K562 (cell line): ENCODE results near the gene HOMEZ. TPM values are rescaled to one million over a fixed set of nuclear protein-coding genes. Genes with fewer than 3 reads are reported as not detected.

Source experiments
- BRD9 ChIP-seq: fragments of 450-650 bp; IDR thresholded peaks from 2 replicates; pipeline ENCODE4 v1.6.1; 2018; ENCODE audit warnings: low read depth; ENCODE audit not compliant: partially characterized antibody
- CBX1 ChIP-seq: sonication (generic); IDR thresholded peaks from 2 replicates; pipeline ENCODE4 v1.6.1; 2016; ENCODE audit warnings: antibody characterized with exemption, low read depth, mild to moderate bottlenecking
- E2F3 ChIP-seq: fragments of 250-450 bp; sonication (Bioruptor Pico); IDR thresholded peaks from 2 replicates; pipeline ENCODE4 v1.4.0; 2020; ENCODE audit warnings: mild to moderate bottlenecking
- ELF1 ChIP-seq: fragments of 200-800 bp; sonication (Bioruptor generic); IDR thresholded peaks from 2 replicates; pipeline ENCODE4 v1.6.1; 2016; ENCODE audit warnings: missing genetic modification characterization, missing compliant biosample characterization
- ELF2 ChIP-seq: fragments of 250-450 bp; sonication (Bioruptor Pico); IDR thresholded peaks from 2 replicates; pipeline ENCODE4 v1.5.0; 2021; ENCODE audit warnings: mild to moderate bottlenecking
- L3MBTL2 ChIP-seq: fragments of 450-650 bp; IDR thresholded peaks from 2 replicates; pipeline ENCODE4 v1.6.1; 2016; ENCODE audit warnings: mild to moderate bottlenecking, moderate library complexity
- LARP7 ChIP-seq: fragments of 450-650 bp; IDR thresholded peaks from 2 replicates; pipeline ENCODE4 v1.6.1; 2016
- MTA2 ChIP-seq: fragments of 450-650 bp; IDR thresholded peaks from 2 replicates; pipeline ENCODE4 v1.6.1; 2016; ENCODE audit warnings: low read depth
- NFRKB ChIP-seq: fragments of 450-650 bp; IDR thresholded peaks from 2 replicates; pipeline ENCODE4 v1.6.1; 2016; ENCODE audit warnings: low read depth
- NR2C1 ChIP-seq, 2 experiments: fragments of 450-650 bp; IDR thresholded peaks; 2 replicates each; pipeline ENCODE4 v1.6.1; 2017; ENCODE audit warnings: mild to moderate bottlenecking in 2 of 2, antibody characterized with exemption in 1 of 2, inconsistent platforms in 1 of 2, missing compliant biosample characterization in 1 of 2, missing genetic modification characterization in 1 of 2
- NR4A1 ChIP-seq, 2 experiments: fragments of 250-450 bp in 1 of 2; fragments of 450-650 bp in 1 of 2; sonication (Bioruptor Pico) in 1 of 2; IDR thresholded peaks; 2 replicates each; pipeline versions ENCODE4 v1.4.0 to v1.6.1; 2016 to 2020; ENCODE audit warnings: mild to moderate bottlenecking in 2 of 2, missing compliant biosample characterization in 1 of 2, missing genetic modification characterization in 1 of 2, moderate library complexity in 1 of 2
- SOX6 ChIP-seq: fragments of 450-650 bp; IDR thresholded peaks from 2 replicates; pipeline ENCODE4 v1.6.1; 2014; ENCODE audit warnings: mild to moderate bottlenecking
- TAF7 ChIP-seq: fragments of 450-650 bp; IDR thresholded peaks from 2 replicates; pipeline ENCODE4 v1.6.1; 2016; ENCODE audit warnings: missing genetic modification characterization, missing compliant biosample characterization
- ZFPM2 ChIP-seq: fragments of 250-450 bp; sonication (Bioruptor Pico); IDR thresholded peaks from 2 replicates; pipeline ENCODE4 v1.5.1; 2022; ENCODE audit warnings: mild to moderate bottlenecking
- ZNF175 ChIP-seq: fragments of 200-800 bp; sonication (Bioruptor generic); IDR thresholded peaks from 2 replicates; pipeline ENCODE4 v1.6.1; 2016; ENCODE audit warnings: low read depth, mild to moderate bottlenecking, missing genetic modification characterization, missing compliant biosample characterization
- polyA plus RNA-seq, 8 experiments: library from polyadenylated mRNA; depleted of rRNA in 4 of 8; stranded (reverse) in 5 of 8; unstranded in 3 of 8; fragments of >200 nt; fragmentation: Nextera tagmentation in 2 of 8; fragmentation: Illumina TruSeq in 1 of 8; extraction: Ambion mirVana in 2 of 8; extraction: Trizol in 1 of 8; gene quantifications; 2 replicates each; pipeline versions ENCODE4 v1.2.1 to v1.2.3, GENCODE V29; 2011 to 2014; ENCODE audit warnings: inconsistent platforms in 1 of 8, missing spikeins in 1 of 8
- total RNA-seq, 7 experiments: library from RNA; depleted of rRNA in 6 of 7; stranded (reverse); fragments of >200 nt in 6 of 7; fragmentation: Illumina TruSeq in 2 of 7; extraction: Trizol in 2 of 7; gene quantifications; 2 replicates each; pipeline versions ENCODE4 v1.2.1 to v1.2.3, GENCODE V29; 2011 to 2021; ENCODE audit warnings: low replicate concordance in 1 of 7
- TF ChIP-seq, protein P1 (sequence below): fragments of 450-650 bp; IDR thresholded peaks from 2 replicates; pipeline ENCODE4 v1.6.1; 2017; ENCODE audit warnings: antibody characterized with exemption, mild to moderate bottlenecking
- TF ChIP-seq, protein P2 (sequence below): fragments of 200-400 bp; formaldehyde crosslinking; IDR thresholded peaks from 2 replicates; pipeline ENCODE4 v1.6.1; 2017; ENCODE audit warnings: mild to moderate bottlenecking, low read depth, low read length, moderate library complexity
- TF ChIP-seq, protein P3 (sequence below): fragments of 250-450 bp; sonication (Bioruptor Pico); IDR thresholded peaks from 2 replicates; pipeline ENCODE4 v1.5.0; 2021

The HOMEZ gene
- total and polyA plus RNA-seq, 9 of the 15 experiments (the other 6 are each of a cell fraction or from before 2014, with no cell fraction given), result 3.0 to 30.2 (median 16.9) TPM

DNA sequence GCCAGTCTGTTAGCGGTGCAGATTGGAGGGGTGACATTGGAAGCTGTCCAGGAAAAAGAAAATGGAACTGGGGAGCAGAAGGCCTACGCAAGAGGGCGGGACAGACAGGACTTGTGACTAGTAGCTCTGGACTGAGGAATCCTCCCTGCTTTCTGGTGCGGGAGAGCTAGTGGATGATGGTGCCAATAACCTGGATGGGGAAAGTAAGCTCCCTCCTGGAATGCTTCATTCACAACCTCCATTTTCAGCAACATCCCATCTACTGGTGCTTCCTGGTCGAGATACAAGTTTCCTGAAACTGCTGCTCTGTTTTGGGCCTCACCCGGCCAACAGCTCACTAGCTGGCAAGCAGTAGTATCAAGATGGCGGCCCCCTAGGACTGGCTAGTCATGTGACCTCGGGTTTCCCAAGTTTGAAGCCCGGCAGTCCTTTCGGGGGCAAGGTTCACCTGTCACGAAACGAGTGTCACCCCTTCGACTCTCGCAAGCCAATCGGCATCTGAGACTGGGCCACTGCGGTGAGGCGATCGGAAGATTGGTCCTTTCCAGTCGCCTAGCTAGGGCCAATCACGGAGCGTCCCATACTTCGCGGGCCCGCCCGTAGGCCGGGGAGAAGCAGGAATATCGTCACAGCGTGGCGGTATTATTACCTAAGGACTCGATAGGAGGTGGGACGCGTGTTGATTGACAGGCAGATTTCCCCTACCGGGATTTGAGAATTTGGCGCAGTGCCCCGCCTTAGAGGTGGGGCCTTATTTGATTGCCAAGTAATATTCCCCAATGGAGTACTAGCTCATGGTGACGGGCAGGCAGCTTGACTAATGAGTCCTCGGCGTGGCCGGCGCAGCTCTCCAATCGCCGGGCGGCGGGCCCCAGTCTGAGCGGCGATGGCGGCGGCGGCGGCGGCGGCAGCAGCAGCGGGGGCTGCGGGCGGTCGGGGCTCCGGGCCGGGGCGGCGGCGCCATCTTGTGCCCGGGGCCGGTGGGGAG lies 34.9 kb upstream of the HOMEZ start, which contains the start of gene PABPN1 (continued):
- TF ChIP-seq, protein P1, sequence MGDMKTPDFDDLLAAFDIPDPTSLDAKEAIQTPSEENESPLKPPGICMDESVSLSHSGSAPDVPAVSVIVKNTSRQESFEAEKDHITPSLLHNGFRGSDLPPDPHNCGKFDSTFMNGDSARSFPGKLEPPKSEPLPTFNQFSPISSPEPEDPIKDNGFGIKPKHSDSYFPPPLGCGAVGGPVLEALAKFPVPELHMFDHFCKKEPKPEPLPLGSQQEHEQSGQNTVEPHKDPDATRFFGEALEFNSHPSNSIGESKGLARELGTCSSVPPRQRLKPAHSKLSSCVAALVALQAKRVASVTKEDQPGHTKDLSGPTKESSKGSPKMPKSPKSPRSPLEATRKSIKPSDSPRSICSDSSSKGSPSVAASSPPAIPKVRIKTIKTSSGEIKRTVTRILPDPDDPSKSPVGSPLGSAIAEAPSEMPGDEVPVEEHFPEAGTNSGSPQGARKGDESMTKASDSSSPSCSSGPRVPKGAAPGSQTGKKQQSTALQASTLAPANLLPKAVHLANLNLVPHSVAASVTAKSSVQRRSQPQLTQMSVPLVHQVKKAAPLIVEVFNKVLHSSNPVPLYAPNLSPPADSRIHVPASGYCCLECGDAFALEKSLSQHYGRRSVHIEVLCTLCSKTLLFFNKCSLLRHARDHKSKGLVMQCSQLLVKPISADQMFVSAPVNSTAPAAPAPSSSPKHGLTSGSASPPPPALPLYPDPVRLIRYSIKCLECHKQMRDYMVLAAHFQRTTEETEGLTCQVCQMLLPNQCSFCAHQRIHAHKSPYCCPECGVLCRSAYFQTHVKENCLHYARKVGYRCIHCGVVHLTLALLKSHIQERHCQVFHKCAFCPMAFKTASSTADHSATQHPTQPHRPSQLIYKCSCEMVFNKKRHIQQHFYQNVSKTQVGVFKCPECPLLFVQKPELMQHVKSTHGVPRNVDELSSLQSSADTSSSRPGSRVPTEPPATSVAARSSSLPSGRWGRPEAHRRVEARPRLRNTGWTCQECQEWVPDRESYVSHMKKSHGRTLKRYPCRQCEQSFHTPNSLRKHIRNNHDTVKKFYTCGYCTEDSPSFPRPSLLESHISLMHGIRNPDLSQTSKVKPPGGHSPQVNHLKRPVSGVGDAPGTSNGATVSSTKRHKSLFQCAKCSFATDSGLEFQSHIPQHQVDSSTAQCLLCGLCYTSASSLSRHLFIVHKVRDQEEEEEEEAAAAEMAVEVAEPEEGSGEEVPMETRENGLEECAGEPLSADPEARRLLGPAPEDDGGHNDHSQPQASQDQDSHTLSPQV, result peak; percentile 87
- TF ChIP-seq ZFPM2 (CRISPR knock-in tag) (no peak), NR2C1 (IDR thresholded peaks at IDR 0.05) (peak; percentile 95), NR2C1 (tag; IDR thresholded peaks at IDR 0.05) (peak; percentile 97), LARP7 (0 out of 2 replicates have a peak, but pooled peaks have one; percentile 27), ZNF175 (peak; percentile 78; the same call in 1 of the 2 replicates), NR4A1 (CRISPR knock-in tag; IDR thresholded peaks at IDR 0.05) (no peak; the same call in 1 of the 2 replicates), NR4A1 (tag; IDR thresholded peaks at IDR 0.05) (peak; percentile 77; the same call in 1 of the 2 replicates), MTA2 (peak; percentile 7; the same call in 1 of the 2 replicates), L3MBTL2 (peak; percentile 93), ELF2 (CRISPR knock-in tag) (peak; percentile 31; the same call in 1 of the 2 replicates), E2F3 (CRISPR knock-in tag) (peak; percentile 21; the same call in 1 of the 2 replicates), NFRKB (peak; percentile 95), ELF1 (peak; percentile 61; the same call in 1 of the 2 replicates), SOX6 (peak; percentile 16; the same call in 1 of the 2 replicates), CBX1 (no peak), BRD9 (peak; percentile 80), TAF7 (peak; percentile 54)
- TF ChIP-seq, protein P2, sequence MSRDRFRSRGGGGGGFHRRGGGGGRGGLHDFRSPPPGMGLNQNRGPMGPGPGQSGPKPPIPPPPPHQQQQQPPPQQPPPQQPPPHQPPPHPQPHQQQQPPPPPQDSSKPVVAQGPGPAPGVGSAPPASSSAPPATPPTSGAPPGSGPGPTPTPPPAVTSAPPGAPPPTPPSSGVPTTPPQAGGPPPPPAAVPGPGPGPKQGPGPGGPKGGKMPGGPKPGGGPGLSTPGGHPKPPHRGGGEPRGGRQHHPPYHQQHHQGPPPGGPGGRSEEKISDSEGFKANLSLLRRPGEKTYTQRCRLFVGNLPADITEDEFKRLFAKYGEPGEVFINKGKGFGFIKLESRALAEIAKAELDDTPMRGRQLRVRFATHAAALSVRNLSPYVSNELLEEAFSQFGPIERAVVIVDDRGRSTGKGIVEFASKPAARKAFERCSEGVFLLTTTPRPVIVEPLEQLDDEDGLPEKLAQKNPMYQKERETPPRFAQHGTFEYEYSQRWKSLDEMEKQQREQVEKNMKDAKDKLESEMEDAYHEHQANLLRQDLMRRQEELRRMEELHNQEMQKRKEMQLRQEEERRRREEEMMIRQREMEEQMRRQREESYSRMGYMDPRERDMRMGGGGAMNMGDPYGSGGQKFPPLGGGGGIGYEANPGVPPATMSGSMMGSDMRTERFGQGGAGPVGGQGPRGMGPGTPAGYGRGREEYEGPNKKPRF, result no peak
- TF ChIP-seq, protein P3, sequence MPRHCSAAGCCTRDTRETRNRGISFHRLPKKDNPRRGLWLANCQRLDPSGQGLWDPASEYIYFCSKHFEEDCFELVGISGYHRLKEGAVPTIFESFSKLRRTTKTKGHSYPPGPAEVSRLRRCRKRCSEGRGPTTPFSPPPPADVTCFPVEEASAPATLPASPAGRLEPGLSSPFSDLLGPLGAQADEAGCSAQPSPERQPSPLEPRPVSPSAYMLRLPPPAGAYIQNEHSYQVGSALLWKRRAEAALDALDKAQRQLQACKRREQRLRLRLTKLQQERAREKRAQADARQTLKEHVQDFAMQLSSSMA, result peak; percentile 15; the same call in 1 of the 2 replicates
